Upper lobe of left lung (tissue), 4 donors: ENCODE data around the gene MEF2A.

Experiments
- POLR2A ChIP-seq, 4 donors: fragments of 450-650 bp; IDR thresholded peaks; one replicate each; pipeline ENCODE4 v1.5.1; 2016 to 2017; ENCODE audit warnings: antibody characterized with exemption in 4 of 4, mild to moderate bottlenecking in 2 of 4
- TF ChIP-seq, protein P1 (sequence below), 6 experiments: fragments of 450-650 bp in 4 of 6; fragments of 200-600 bp in 2 of 6; sonication (generic) in 2 of 6; IDR thresholded peaks; one replicate each; pipeline ENCODE4 v1.5.1; 2016 to 2019; ENCODE audit warnings: antibody characterized with exemption in 6 of 6

DNA sequence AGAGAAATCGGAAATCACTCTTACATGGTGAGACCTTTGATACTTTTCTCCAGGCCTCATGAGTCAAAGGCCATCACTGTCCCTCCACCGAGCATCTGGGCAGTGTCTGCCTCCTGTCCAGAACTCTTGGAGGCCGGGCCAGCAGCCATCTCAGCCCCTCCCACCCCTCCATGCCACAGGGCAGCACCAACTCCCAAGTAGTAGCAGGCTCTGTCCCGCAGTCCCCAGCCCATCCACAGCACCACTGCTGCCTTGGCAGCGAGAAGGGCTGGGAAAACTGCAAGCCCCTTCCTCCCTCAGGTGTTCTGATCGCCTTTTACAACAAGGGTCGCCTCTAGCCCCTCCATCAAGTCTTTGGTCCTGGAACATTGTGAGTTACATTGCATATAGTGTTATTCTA lies 161.9 kb downstream of the MEF2A start:
- TF ChIP-seq, protein P1, sequence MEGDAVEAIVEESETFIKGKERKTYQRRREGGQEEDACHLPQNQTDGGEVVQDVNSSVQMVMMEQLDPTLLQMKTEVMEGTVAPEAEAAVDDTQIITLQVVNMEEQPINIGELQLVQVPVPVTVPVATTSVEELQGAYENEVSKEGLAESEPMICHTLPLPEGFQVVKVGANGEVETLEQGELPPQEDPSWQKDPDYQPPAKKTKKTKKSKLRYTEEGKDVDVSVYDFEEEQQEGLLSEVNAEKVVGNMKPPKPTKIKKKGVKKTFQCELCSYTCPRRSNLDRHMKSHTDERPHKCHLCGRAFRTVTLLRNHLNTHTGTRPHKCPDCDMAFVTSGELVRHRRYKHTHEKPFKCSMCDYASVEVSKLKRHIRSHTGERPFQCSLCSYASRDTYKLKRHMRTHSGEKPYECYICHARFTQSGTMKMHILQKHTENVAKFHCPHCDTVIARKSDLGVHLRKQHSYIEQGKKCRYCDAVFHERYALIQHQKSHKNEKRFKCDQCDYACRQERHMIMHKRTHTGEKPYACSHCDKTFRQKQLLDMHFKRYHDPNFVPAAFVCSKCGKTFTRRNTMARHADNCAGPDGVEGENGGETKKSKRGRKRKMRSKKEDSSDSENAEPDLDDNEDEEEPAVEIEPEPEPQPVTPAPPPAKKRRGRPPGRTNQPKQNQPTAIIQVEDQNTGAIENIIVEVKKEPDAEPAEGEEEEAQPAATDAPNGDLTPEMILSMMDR (IDR thresholded peaks at IDR 0.05), result no peak
- no peak for TF ChIP-seq POLR2A (IDR thresholded peaks at IDR 0.05)
